OCI-LY7 (cell line): ENCODE measurements around the gene ITGB3.

Experiments used
- CTCF ChIP-seq: fragments of 200-600 bp; sonication (generic); conservative IDR thresholded peaks from 2 replicates; pipeline ENCODE4 v1.5.1; 2014; ENCODE audit warnings: mild to moderate bottlenecking, antibody characterized with exemption, low read length, moderate library complexity, mixed read lengths
- EZH2phosphoT487 ChIP-seq: fragments of 200-600 bp; sonication (generic); IDR thresholded peaks from 2 replicates; pipeline ENCODE4 v1.6.1; 2018; ENCODE audit warnings: low read depth, borderline replicate concordance, mild to moderate bottlenecking, mixed run types, antibody characterized with exemption, low read length, moderate library complexity, mixed read lengths

- TF ChIP-seq CTCF (no peak), EZH2phosphoT487 (no peak)
These were observed 9.0 kb downstream of the ITGB3 start for GRCh38 chr17:47262586-47262985.
